MM.1S (cell line): ENCODE data around the gene RUFY2.

ENCODE experiments used
- EZH2 ChIP-seq: fragments of 300-600 bp; sonication (generic); optimal IDR thresholded peaks from 2 replicates; pipeline ENCODE3; 2017; ENCODE audit warnings: low read depth, mild to moderate bottlenecking, antibody characterized with exemption, low read length, mixed read lengths
- EZH2phosphoT487 ChIP-seq: fragments of 300-600 bp; sonication (generic); IDR thresholded peaks from 2 replicates; pipeline ENCODE4 v1.6.1; 2018; ENCODE audit warnings: antibody characterized with exemption, low read length
- TF ChIP-seq, protein P1 (sequence below): fragments of 300-600 bp; sonication (generic); IDR thresholded peaks from 2 replicates; pipeline ENCODE4 v1.5.1; 2016; ENCODE audit warnings: antibody characterized with exemption, low read length, mixed read lengths

DNA sequence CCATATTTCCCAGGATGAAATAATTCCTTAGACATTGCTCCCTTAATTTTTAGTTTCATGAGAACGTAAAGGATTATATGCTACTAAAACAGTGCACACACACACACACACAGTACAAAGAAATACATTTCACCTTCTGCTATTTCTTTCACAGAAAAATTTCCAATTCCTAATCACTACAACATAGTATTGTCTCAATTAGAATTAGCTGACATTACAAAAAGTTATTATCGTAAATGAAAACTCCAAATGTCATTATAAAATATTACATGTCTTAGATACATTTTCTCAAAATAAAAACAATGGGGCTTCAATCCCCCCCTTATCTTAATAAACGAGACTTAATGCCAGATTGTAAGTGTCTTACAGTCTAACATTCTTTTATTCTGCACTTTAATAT, 12.3 kb upstream of the RUFY2 start:
- TF ChIP-seq, protein P1, sequence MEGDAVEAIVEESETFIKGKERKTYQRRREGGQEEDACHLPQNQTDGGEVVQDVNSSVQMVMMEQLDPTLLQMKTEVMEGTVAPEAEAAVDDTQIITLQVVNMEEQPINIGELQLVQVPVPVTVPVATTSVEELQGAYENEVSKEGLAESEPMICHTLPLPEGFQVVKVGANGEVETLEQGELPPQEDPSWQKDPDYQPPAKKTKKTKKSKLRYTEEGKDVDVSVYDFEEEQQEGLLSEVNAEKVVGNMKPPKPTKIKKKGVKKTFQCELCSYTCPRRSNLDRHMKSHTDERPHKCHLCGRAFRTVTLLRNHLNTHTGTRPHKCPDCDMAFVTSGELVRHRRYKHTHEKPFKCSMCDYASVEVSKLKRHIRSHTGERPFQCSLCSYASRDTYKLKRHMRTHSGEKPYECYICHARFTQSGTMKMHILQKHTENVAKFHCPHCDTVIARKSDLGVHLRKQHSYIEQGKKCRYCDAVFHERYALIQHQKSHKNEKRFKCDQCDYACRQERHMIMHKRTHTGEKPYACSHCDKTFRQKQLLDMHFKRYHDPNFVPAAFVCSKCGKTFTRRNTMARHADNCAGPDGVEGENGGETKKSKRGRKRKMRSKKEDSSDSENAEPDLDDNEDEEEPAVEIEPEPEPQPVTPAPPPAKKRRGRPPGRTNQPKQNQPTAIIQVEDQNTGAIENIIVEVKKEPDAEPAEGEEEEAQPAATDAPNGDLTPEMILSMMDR, result no peak
- TF ChIP-seq EZH2phosphoT487 (no peak), EZH2 (no peak)
